GM19025 (cell line): ENCODE data around the gene DNAJB6.

ENCODE experiments used
- ATAC-seq: cut with Tn5 transposase; IDR thresholded peaks from one replicate; pipeline ENCODE4 v1.9.1; 2021; ENCODE audit warnings: mild to moderate bottlenecking, low read depth, moderate library complexity; ENCODE audit not compliant: unreplicated experiment

The DNAJB6 gene

GRCh38 chr7:157425137-157425731, 88.4 kb downstream of the DNAJB6 start:
- ATAC-seq = no peak

- ATAC-seq = no peak
These were observed 89.0 kb downstream of the DNAJB6 start for GRCh38 chr7:157425761-157426160.

- ATAC-seq = no peak
These were observed 89.9 kb downstream of the DNAJB6 start for GRCh38 chr7:157426463-157427301.

- no peak for ATAC-seq
These were observed 91.2 kb downstream of the DNAJB6 start for GRCh38 chr7:157427811-157428553.

- no peak for ATAC-seq
These were observed 91.7 kb downstream of the DNAJB6 start for GRCh38 chr7:157428554-157428945.

GRCh38 chr7:157429001-157429679, 92.3 kb downstream of the DNAJB6 start:
- no peak for ATAC-seq

- no peak for ATAC-seq
These were observed 92.9 kb downstream of the DNAJB6 start for GRCh38 chr7:157429680-157430224.

GRCh38 chr7:157430721-157431120, 93.9 kb downstream of the DNAJB6 start:
- ATAC-seq = no peak

GRCh38 chr7:157431173-157431950, 94.6 kb downstream of the DNAJB6 start:
- no peak for ATAC-seq

GRCh38 chr7:157431951-157432540, 95.2 kb downstream of the DNAJB6 start:
- no peak for ATAC-seq

- no peak for ATAC-seq
These were observed 95.7 kb downstream of the DNAJB6 start for GRCh38 chr7:157432541-157432956.

GRCh38 chr7:157432957-157433576, 96.3 kb downstream of the DNAJB6 start:
- no peak for ATAC-seq

GRCh38 chr7:157433628-157434027, 96.8 kb downstream of the DNAJB6 start:
- ATAC-seq = no peak

GRCh38 chr7:157434231-157434630, 97.4 kb downstream of the DNAJB6 start:
- ATAC-seq = no peak

- ATAC-seq = no peak
These were observed 97.9 kb downstream of the DNAJB6 start for GRCh38 chr7:157434701-157435100.

- ATAC-seq = no peak
These were observed 99.3 kb downstream of the DNAJB6 start for GRCh38 chr7:157436076-157436475.

GRCh38 chr7:157436763-157437480, 100.1 kb downstream of the DNAJB6 start:
- ATAC-seq = no peak

- ATAC-seq = no peak
These were observed 100.8 kb downstream of the DNAJB6 start for GRCh38 chr7:157437519-157438061.
